ENCODE data around the gene RUVBL1. TPM values are rescaled to one million over a fixed set of nuclear protein-coding genes. Genes with fewer than 3 reads are reported as not detected.

The RUVBL1 gene
- total and polyA plus RNA-seq, 10 of the 15 experiments (the other 5 are each of a cell fraction or from before 2014, with no cell fraction given), result 15.2 to 142 (median 84.2) TPM

DNA sequence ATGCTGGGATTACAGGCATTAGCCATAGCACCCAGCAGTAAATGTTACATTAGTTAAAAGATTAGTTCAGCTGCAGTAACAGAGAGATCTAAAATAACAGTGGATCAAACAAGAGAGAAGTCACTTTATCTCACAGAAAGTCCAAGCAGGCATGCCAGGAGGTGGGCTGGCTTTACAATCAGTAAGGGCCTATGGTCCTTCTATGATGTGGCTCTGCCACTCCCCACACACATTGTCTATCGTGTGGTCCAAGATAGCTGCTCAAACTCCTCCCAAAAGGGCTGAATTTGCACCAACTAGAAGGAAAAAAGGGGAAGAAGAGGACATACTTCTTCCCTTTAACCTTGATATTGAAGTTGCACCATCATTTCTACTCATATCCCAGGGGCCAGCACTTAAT, 4.6 kb upstream of the RUVBL1 start:
- Histone ChIP-seq H3K9me3 (replicated peaks; ENCODE audit: control insufficient read depth, insufficient read depth, low read length) (no peaks in the 10 kb centered on the region; the same call in 2 of the 3 replicates), H3K27me3 (replicated peaks in 1 of 2; ENCODE audit: control insufficient read depth in 2 of 2, insufficient read depth in 2 of 2, low read length in 1 of 2) (no peaks in the 10 kb centered on the region), H3K4me2 (ENCODE audit: control insufficient read depth, insufficient read depth) (no peak overlapping the region), H3K4me3 (no peak overlapping the region), H3K4me1 (ENCODE audit: control insufficient read depth, insufficient read depth, low read length) (no peaks in the 10 kb centered on the region), H3K9ac (ENCODE audit: control insufficient read depth, insufficient read depth, low read length) (no peak overlapping the region), H2AFZ (ENCODE audit: control insufficient read depth, low read depth, low read length) (no peak overlapping the region), H3K36me3 (ENCODE audit: control insufficient read depth in 2 of 2, insufficient read depth in 2 of 2, low read length in 1 of 2) (no peaks in the 10 kb centered on the region), H3K27ac (ENCODE audit: control insufficient read depth, insufficient read depth) (no peak overlapping the region), H4K20me1 (ENCODE audit: control insufficient read depth, insufficient read depth) (no peaks in the 10 kb centered on the region), H3K79me2 (ENCODE audit: control insufficient read depth, insufficient read depth, low read length) (peaks cover 4% of the 10 kb centered on the region)
- intact Hi-C loops (cut with micrococcal nuclease; ENCODE audit: unreplicated experiment), result no loop called here
- WGBS (ENCODE audit: insufficient coverage, insufficient replicate concordance, low lambda C conversion rate, missing lambda C conversion rate), result 58% methylated on average over 1 of the region's 1 CpG
- ChIA-PET CTCF (interaction anchor here (1.0 to 2.8 kb wide), 2 partner anchors 19 to 33 kb away, joined by 3 to 12 read pairs; no protein-coding TSS in a partner anchor), SMC1A (ENCODE audit: uncharacterized antibody, unreplicated experiment) (interaction anchor here (1.4 to 1.6 kb wide), 2 partner anchors 10 to 75 kb away, joined by 3 to 4 read pairs; no protein-coding TSS in a partner anchor), POLR2A (no interaction called here), RAD21 (ENCODE audit: unreplicated experiment) (no interaction called here)
- FAIRE-seq (no peak), ATAC-seq (no peak), DNase-seq (ENCODE audit: low read depth, low spot score) (no peak)
- in situ Hi-C loops (cut with MboI), result no loop called here
- no TSS peak for BruUV-seq (replicated peaks)
- TF ChIP-seq, protein P1, sequence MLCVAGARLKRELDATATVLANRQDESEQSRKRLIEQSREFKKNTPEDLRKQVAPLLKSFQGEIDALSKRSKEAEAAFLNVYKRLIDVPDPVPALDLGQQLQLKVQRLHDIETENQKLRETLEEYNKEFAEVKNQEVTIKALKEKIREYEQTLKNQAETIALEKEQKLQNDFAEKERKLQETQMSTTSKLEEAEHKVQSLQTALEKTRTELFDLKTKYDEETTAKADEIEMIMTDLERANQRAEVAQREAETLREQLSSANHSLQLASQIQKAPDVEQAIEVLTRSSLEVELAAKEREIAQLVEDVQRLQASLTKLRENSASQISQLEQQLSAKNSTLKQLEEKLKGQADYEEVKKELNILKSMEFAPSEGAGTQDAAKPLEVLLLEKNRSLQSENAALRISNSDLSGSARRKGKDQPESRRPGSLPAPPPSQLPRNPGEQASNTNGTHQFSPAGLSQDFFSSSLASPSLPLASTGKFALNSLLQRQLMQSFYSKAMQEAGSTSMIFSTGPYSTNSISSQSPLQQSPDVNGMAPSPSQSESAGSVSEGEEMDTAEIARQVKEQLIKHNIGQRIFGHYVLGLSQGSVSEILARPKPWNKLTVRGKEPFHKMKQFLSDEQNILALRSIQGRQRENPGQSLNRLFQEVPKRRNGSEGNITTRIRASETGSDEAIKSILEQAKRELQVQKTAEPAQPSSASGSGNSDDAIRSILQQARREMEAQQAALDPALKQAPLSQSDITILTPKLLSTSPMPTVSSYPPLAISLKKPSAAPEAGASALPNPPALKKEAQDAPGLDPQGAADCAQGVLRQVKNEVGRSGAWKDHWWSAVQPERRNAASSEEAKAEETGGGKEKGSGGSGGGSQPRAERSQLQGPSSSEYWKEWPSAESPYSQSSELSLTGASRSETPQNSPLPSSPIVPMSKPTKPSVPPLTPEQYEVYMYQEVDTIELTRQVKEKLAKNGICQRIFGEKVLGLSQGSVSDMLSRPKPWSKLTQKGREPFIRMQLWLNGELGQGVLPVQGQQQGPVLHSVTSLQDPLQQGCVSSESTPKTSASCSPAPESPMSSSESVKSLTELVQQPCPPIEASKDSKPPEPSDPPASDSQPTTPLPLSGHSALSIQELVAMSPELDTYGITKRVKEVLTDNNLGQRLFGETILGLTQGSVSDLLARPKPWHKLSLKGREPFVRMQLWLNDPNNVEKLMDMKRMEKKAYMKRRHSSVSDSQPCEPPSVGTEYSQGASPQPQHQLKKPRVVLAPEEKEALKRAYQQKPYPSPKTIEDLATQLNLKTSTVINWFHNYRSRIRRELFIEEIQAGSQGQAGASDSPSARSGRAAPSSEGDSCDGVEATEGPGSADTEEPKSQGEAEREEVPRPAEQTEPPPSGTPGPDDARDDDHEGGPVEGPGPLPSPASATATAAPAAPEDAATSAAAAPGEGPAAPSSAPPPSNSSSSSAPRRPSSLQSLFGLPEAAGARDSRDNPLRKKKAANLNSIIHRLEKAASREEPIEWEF (IDR thresholded peaks at IDR 0.05; ENCODE audit: insufficient replicate concordance, low read depth, low read length), result no peak
- TF ChIP-seq SREBF2 (IDR thresholded peaks at IDR 0.05; ENCODE audit: low read length), result no peak
- no peak for TF ChIP-seq ETV6 (conservative IDR thresholded peaks at IDR 0.05 in 1 of 2, IDR thresholded peaks at IDR 0.05 in 1 of 2; ENCODE audit: borderline replicate concordance in 1 of 2, low read depth in 1 of 2)
- no peak for TF ChIP-seq NFXL1 (IDR thresholded peaks at IDR 0.05; ENCODE audit: borderline replicate concordance)
- no peak for TF ChIP-seq YBX1 (IDR thresholded peaks at IDR 0.05)
- TF ChIP-seq, protein P2, sequence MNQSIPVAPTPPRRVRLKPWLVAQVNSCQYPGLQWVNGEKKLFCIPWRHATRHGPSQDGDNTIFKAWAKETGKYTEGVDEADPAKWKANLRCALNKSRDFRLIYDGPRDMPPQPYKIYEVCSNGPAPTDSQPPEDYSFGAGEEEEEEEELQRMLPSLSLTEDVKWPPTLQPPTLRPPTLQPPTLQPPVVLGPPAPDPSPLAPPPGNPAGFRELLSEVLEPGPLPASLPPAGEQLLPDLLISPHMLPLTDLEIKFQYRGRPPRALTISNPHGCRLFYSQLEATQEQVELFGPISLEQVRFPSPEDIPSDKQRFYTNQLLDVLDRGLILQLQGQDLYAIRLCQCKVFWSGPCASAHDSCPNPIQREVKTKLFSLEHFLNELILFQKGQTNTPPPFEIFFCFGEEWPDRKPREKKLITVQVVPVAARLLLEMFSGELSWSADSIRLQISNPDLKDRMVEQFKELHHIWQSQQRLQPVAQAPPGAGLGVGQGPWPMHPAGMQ (IDR thresholded peaks at IDR 0.05; ENCODE audit: borderline replicate concordance), result no peak
- TF ChIP-seq, protein P3, sequence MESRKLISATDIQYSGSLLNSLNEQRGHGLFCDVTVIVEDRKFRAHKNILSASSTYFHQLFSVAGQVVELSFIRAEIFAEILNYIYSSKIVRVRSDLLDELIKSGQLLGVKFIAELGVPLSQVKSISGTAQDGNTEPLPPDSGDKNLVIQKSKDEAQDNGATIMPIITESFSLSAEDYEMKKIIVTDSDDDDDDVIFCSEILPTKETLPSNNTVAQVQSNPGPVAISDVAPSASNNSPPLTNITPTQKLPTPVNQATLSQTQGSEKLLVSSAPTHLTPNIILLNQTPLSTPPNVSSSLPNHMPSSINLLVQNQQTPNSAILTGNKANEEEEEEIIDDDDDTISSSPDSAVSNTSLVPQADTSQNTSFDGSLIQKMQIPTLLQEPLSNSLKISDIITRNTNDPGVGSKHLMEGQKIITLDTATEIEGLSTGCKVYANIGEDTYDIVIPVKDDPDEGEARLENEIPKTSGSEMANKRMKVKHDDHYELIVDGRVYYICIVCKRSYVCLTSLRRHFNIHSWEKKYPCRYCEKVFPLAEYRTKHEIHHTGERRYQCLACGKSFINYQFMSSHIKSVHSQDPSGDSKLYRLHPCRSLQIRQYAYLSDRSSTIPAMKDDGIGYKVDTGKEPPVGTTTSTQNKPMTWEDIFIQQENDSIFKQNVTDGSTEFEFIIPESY (IDR thresholded peaks at IDR 0.05), result no peak
- TF ChIP-seq, protein P4, sequence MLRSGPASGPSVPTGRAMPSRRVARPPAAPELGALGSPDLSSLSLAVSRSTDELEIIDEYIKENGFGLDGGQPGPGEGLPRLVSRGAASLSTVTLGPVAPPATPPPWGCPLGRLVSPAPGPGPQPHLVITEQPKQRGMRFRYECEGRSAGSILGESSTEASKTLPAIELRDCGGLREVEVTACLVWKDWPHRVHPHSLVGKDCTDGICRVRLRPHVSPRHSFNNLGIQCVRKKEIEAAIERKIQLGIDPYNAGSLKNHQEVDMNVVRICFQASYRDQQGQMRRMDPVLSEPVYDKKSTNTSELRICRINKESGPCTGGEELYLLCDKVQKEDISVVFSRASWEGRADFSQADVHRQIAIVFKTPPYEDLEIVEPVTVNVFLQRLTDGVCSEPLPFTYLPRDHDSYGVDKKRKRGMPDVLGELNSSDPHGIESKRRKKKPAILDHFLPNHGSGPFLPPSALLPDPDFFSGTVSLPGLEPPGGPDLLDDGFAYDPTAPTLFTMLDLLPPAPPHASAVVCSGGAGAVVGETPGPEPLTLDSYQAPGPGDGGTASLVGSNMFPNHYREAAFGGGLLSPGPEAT (IDR thresholded peaks at IDR 0.05; ENCODE audit: low read depth), result no peak
- TF ChIP-seq, protein P5, sequence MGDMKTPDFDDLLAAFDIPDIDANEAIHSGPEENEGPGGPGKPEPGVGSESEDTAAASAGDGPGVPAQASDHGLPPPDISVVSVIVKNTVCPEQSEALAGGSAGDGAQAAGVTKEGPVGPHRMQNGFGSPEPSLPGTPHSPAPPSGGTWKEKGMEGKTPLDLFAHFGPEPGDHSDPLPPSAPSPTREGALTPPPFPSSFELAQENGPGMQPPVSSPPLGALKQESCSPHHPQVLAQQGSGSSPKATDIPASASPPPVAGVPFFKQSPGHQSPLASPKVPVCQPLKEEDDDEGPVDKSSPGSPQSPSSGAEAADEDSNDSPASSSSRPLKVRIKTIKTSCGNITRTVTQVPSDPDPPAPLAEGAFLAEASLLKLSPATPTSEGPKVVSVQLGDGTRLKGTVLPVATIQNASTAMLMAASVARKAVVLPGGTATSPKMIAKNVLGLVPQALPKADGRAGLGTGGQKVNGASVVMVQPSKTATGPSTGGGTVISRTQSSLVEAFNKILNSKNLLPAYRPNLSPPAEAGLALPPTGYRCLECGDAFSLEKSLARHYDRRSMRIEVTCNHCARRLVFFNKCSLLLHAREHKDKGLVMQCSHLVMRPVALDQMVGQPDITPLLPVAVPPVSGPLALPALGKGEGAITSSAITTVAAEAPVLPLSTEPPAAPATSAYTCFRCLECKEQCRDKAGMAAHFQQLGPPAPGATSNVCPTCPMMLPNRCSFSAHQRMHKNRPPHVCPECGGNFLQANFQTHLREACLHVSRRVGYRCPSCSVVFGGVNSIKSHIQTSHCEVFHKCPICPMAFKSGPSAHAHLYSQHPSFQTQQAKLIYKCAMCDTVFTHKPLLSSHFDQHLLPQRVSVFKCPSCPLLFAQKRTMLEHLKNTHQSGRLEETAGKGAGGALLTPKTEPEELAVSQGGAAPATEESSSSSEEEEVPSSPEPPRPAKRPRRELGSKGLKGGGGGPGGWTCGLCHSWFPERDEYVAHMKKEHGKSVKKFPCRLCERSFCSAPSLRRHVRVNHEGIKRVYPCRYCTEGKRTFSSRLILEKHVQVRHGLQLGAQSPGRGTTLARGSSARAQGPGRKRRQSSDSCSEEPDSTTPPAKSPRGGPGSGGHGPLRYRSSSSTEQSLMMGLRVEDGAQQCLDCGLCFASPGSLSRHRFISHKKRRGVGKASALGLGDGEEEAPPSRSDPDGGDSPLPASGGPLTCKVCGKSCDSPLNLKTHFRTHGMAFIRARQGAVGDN (IDR thresholded peaks at IDR 0.05), result no peak
